K562 (cell line): Measurements from ENCODE around the gene ABCF2. TPM values are rescaled to one million over a fixed set of nuclear protein-coding genes. Genes with fewer than 3 reads are reported as not detected.

Experiments used
- ARNT ChIP-seq, 2 experiments: fragments of 450-650 bp; IDR thresholded peaks; 2 replicates each; pipeline ENCODE4 v1.6.1; 2016; ENCODE audit warnings: mild to moderate bottlenecking in 1 of 2
- C11orf30 ChIP-seq: fragments of 450-650 bp; IDR thresholded peaks from 2 replicates; pipeline ENCODE4 v1.6.1; 2016; ENCODE audit warnings: low read depth, mild to moderate bottlenecking
- CAMTA2 ChIP-seq: fragments of 250-450 bp; sonication (Bioruptor Pico); conservative IDR thresholded peaks from 2 replicates; pipeline ENCODE4 v1.5.1; 2022
- DACH1 ChIP-seq: fragments of 450-650 bp; IDR thresholded peaks from 2 replicates; pipeline ENCODE4 v1.6.1; 2018; ENCODE audit not compliant: partially characterized antibody
- LEF1 ChIP-seq: fragments of 450-650 bp; IDR thresholded peaks from 2 replicates; pipeline ENCODE4 v1.6.1; 2016; ENCODE audit warnings: mild to moderate bottlenecking
- MIER1 ChIP-seq: fragments of 450-650 bp; IDR thresholded peaks from 2 replicates; pipeline ENCODE4 v1.6.1; 2016; ENCODE audit warnings: antibody characterized with exemption, mild to moderate bottlenecking, low read depth
- POLR2AphosphoS5 ChIP-seq: IDR thresholded peaks from 2 replicates; pipeline ENCODE4 v1.6.1; 2011; ENCODE audit warnings: mild to moderate bottlenecking, low read depth, low read length, moderate library complexity; ENCODE audit not compliant: control insufficient read depth, insufficient read depth
- TRIM24 ChIP-seq, 2 experiments: fragments of 450-650 bp; IDR thresholded peaks; 2 replicates each; pipeline ENCODE4 v1.6.1; 2016
- ZFX ChIP-seq: sonication (generic); formaldehyde crosslinking; IDR thresholded peaks from 2 replicates; pipeline ENCODE4 v1.8.0; 2022; ENCODE audit warnings: mild to moderate bottlenecking, missing genetic modification reagents, moderate library complexity
- ZNF589 ChIP-seq: fragments of 200-800 bp; sonication (Bioruptor generic); IDR thresholded peaks from 2 replicates; pipeline ENCODE4 v1.6.1; 2016; ENCODE audit warnings: low read depth, missing genetic modification characterization, missing compliant biosample characterization
- ZNF717 ChIP-seq: fragments of 250-450 bp; sonication (Bioruptor Pico); IDR thresholded peaks from 2 replicates; pipeline ENCODE4 v1.5.0; 2021
- polyA plus RNA-seq, 8 experiments: library from polyadenylated mRNA; depleted of rRNA in 4 of 8; stranded (reverse) in 5 of 8; unstranded in 3 of 8; fragments of >200 nt; fragmentation: Nextera tagmentation in 2 of 8; fragmentation: Illumina TruSeq in 1 of 8; extraction: Ambion mirVana in 2 of 8; extraction: Trizol in 1 of 8; gene quantifications; 2 replicates each; pipeline versions ENCODE4 v1.2.1 to v1.2.3, GENCODE V29; 2011 to 2014; ENCODE audit warnings: inconsistent platforms in 1 of 8, missing spikeins in 1 of 8
- total RNA-seq, 7 experiments: library from RNA; depleted of rRNA in 6 of 7; stranded (reverse); fragments of >200 nt in 6 of 7; fragmentation: Illumina TruSeq in 2 of 7; extraction: Trizol in 2 of 7; gene quantifications; 2 replicates each; pipeline versions ENCODE4 v1.2.1 to v1.2.3, GENCODE V29; 2011 to 2021; ENCODE audit warnings: low replicate concordance in 1 of 7
- TF ChIP-seq, protein P1 (sequence below), 2 experiments: fragments of 450-650 bp; IDR thresholded peaks; 2 replicates each; pipeline ENCODE4 v1.6.1; 2016
- TF ChIP-seq, protein P2 (sequence below): IDR thresholded peaks from 2 replicates; pipeline ENCODE4 v1.6.1; 2014; ENCODE audit warnings: antibody characterized with exemption
- TF ChIP-seq, protein P3 (sequence below): sonication (generic); formaldehyde crosslinking; IDR thresholded peaks from 2 replicates; pipeline ENCODE4 v1.4.0; 2020; ENCODE audit warnings: mild to moderate bottlenecking, missing genetic modification reagents
- TF ChIP-seq, protein P4 (sequence below): fragments of 200-800 bp; sonication (Bioruptor generic); IDR thresholded peaks from 2 replicates; pipeline ENCODE4 v1.6.1; 2016; ENCODE audit warnings: missing genetic modification characterization, missing compliant biosample characterization

Gene ABCF2
- total and polyA plus RNA-seq, 9 of the 15 experiments (the other 6 are each of a cell fraction or from before 2014, with no cell fraction given) = 62.1 to 224 (median 113) TPM

DNA sequence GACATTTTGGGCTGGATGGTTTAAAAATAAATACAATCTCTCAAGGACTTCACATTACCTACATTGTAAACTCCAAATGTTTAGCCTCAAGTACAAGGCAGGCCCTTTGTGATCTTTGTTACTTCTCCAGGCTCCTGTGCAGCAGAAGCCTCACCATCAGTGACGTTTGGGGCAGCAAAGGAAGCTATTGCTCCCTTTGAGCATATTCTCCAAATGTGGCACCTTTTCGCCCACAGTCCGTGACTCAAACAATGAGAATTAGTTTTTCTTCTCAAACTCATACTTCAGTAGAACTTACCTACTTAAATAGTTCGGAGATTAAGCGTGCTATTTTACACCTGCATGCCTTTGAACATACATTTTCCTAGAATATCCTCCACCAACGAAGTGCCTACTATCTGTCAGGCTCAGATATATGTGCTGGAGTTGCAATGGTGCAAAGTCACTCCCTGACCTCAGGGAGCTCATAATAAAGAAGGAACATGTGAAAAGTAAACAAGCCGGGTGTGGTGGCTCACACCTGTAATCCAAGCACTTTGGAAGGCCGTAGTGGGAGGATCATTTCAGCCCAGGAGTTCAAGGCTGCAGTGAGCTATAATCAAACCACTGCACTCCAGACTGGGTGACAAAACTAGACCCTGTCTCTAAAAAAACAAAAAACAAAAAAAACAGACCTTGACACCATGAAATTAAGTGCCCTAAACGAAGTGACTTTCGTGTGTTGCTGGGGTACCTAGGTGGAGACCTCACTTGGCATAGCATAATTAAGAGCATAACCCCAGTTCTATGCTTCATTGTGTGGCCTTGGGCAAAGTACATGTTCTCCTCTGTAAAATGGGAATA is 1.2 kb upstream of the ABCF2 start (continued):
- TF ChIP-seq, protein P1, sequence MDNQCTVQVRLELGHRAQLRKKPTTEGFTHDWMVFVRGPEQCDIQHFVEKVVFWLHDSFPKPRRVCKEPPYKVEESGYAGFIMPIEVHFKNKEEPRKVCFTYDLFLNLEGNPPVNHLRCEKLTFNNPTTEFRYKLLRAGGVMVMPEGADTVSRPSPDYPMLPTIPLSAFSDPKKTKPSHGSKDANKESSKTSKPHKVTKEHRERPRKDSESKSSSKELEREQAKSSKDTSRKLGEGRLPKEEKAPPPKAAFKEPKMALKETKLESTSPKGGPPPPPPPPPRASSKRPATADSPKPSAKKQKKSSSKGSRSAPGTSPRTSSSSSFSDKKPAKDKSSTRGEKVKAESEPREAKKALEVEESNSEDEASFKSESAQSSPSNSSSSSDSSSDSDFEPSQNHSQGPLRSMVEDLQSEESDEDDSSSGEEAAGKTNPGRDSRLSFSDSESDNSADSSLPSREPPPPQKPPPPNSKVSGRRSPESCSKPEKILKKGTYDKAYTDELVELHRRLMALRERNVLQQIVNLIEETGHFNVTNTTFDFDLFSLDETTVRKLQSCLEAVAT (IDR thresholded peaks at IDR 0.05) = peak in 1 of 2 experiments; percentile 27; a peak in 1 of 4 replicates
- TF ChIP-seq, protein P2, sequence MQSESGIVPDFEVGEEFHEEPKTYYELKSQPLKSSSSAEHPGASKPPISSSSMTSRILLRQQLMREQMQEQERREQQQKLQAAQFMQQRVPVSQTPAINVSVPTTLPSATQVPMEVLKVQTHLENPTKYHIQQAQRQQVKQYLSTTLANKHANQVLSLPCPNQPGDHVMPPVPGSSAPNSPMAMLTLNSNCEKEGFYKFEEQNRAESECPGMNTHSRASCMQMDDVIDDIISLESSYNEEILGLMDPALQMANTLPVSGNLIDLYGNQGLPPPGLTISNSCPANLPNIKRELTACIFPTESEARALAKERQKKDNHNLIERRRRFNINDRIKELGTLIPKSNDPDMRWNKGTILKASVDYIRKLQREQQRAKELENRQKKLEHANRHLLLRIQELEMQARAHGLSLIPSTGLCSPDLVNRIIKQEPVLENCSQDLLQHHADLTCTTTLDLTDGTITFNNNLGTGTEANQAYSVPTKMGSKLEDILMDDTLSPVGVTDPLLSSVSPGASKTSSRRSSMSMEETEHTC = no peak
- 0 out of 4 replicates have a peak, but pooled peaks of 1 of the 2 experiments have one; percentile 50 for TF ChIP-seq ARNT (IDR thresholded peaks at IDR 0.05)
- TF ChIP-seq, protein P3, sequence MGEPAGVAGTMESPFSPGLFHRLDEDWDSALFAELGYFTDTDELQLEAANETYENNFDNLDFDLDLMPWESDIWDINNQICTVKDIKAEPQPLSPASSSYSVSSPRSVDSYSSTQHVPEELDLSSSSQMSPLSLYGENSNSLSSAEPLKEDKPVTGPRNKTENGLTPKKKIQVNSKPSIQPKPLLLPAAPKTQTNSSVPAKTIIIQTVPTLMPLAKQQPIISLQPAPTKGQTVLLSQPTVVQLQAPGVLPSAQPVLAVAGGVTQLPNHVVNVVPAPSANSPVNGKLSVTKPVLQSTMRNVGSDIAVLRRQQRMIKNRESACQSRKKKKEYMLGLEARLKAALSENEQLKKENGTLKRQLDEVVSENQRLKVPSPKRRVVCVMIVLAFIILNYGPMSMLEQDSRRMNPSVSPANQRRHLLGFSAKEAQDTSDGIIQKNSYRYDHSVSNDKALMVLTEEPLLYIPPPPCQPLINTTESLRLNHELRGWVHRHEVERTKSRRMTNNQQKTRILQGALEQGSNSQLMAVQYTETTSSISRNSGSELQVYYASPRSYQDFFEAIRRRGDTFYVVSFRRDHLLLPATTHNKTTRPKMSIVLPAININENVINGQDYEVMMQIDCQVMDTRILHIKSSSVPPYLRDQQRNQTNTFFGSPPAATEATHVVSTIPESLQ (CRISPR knock-in tag) = no peak
- peak; percentile 12 to 31; a peak in 2 of 4 replicates for TF ChIP-seq TRIM24 (IDR thresholded peaks at IDR 0.05)
- no peak for TF ChIP-seq CAMTA2 (CRISPR knock-in tag)
- TF ChIP-seq DACH1 = no peak
- TF ChIP-seq ZFX (CRISPR knock-in tag) = no peak
- TF ChIP-seq C11orf30 = peak; percentile 76
- no peak for TF ChIP-seq POLR2AphosphoS5
- TF ChIP-seq, protein P4, sequence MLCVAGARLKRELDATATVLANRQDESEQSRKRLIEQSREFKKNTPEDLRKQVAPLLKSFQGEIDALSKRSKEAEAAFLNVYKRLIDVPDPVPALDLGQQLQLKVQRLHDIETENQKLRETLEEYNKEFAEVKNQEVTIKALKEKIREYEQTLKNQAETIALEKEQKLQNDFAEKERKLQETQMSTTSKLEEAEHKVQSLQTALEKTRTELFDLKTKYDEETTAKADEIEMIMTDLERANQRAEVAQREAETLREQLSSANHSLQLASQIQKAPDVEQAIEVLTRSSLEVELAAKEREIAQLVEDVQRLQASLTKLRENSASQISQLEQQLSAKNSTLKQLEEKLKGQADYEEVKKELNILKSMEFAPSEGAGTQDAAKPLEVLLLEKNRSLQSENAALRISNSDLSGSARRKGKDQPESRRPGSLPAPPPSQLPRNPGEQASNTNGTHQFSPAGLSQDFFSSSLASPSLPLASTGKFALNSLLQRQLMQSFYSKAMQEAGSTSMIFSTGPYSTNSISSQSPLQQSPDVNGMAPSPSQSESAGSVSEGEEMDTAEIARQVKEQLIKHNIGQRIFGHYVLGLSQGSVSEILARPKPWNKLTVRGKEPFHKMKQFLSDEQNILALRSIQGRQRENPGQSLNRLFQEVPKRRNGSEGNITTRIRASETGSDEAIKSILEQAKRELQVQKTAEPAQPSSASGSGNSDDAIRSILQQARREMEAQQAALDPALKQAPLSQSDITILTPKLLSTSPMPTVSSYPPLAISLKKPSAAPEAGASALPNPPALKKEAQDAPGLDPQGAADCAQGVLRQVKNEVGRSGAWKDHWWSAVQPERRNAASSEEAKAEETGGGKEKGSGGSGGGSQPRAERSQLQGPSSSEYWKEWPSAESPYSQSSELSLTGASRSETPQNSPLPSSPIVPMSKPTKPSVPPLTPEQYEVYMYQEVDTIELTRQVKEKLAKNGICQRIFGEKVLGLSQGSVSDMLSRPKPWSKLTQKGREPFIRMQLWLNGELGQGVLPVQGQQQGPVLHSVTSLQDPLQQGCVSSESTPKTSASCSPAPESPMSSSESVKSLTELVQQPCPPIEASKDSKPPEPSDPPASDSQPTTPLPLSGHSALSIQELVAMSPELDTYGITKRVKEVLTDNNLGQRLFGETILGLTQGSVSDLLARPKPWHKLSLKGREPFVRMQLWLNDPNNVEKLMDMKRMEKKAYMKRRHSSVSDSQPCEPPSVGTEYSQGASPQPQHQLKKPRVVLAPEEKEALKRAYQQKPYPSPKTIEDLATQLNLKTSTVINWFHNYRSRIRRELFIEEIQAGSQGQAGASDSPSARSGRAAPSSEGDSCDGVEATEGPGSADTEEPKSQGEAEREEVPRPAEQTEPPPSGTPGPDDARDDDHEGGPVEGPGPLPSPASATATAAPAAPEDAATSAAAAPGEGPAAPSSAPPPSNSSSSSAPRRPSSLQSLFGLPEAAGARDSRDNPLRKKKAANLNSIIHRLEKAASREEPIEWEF (CRISPR knock-in tag) = no peak
- TF ChIP-seq LEF1 = 0 out of 2 replicates have a peak, but pooled peaks have one; percentile 41
- TF ChIP-seq ZNF717 (CRISPR knock-in tag) = no peak
- TF ChIP-seq ZNF589 (CRISPR knock-in tag) = no peak
- no peak for TF ChIP-seq MIER1
